PFSK-1 (cell line): ENCODE results near the gene USP43.

ENCODE experiments used
- FOXP2 ChIP-seq: optimal IDR thresholded peaks from 2 replicates; pipeline ENCODE3; 2011; ENCODE audit warnings: borderline replicate concordance, control low read depth, inconsistent platforms; ENCODE audit not compliant: insufficient read depth; ENCODE audit errors: extremely low read length, extremely low read depth
- POLR2AphosphoS5 ChIP-seq: IDR thresholded peaks from 2 replicates; pipeline ENCODE4 v1.6.1; 2012; ENCODE audit warnings: low read depth, mild to moderate bottlenecking, control low read depth, low read length, moderate library complexity
- SIN3A ChIP-seq: IDR thresholded peaks from 2 replicates; pipeline ENCODE4 v1.6.1; 2012; ENCODE audit warnings: mild to moderate bottlenecking, low read length, moderate library complexity, borderline replicate concordance; ENCODE audit not compliant: insufficient read depth
- TAF1 ChIP-seq: IDR thresholded peaks from 2 replicates; pipeline ENCODE4 v1.6.1; 2012; ENCODE audit warnings: low read length, control low read depth, borderline replicate concordance; ENCODE audit not compliant: insufficient read depth
- TF ChIP-seq, protein P1 (sequence below), 2 experiments: IDR thresholded peaks; 2 replicates each; pipeline versions ENCODE4 v1.6.1 to v1.8.0; 2011 to 2012; ENCODE audit warnings: low read depth in 2 of 2, low read length in 2 of 2, control low read depth in 1 of 2, inconsistent platforms in 1 of 2, mild to moderate bottlenecking in 1 of 2, moderate library complexity in 1 of 2; ENCODE audit not compliant: insufficient read depth in 1 of 2

The USP43 gene

GRCh38 chr17:9648521-9649110 is 3.3 kb downstream of the USP43 start:
- TF ChIP-seq TAF1 (no peak), FOXP2 (no peak), POLR2AphosphoS5 (no peak), SIN3A (no peak)
- TF ChIP-seq, protein P1, sequence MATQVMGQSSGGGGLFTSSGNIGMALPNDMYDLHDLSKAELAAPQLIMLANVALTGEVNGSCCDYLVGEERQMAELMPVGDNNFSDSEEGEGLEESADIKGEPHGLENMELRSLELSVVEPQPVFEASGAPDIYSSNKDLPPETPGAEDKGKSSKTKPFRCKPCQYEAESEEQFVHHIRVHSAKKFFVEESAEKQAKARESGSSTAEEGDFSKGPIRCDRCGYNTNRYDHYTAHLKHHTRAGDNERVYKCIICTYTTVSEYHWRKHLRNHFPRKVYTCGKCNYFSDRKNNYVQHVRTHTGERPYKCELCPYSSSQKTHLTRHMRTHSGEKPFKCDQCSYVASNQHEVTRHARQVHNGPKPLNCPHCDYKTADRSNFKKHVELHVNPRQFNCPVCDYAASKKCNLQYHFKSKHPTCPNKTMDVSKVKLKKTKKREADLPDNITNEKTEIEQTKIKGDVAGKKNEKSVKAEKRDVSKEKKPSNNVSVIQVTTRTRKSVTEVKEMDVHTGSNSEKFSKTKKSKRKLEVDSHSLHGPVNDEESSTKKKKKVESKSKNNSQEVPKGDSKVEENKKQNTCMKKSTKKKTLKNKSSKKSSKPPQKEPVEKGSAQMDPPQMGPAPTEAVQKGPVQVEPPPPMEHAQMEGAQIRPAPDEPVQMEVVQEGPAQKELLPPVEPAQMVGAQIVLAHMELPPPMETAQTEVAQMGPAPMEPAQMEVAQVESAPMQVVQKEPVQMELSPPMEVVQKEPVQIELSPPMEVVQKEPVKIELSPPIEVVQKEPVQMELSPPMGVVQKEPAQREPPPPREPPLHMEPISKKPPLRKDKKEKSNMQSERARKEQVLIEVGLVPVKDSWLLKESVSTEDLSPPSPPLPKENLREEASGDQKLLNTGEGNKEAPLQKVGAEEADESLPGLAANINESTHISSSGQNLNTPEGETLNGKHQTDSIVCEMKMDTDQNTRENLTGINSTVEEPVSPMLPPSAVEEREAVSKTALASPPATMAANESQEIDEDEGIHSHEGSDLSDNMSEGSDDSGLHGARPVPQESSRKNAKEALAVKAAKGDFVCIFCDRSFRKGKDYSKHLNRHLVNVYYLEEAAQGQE (IDR thresholded peaks at IDR 0.05; ENCODE audit: insufficient read depth in 1 of 2, low read depth in 2 of 2, low read length in 2 of 2), result no peak

DNA sequence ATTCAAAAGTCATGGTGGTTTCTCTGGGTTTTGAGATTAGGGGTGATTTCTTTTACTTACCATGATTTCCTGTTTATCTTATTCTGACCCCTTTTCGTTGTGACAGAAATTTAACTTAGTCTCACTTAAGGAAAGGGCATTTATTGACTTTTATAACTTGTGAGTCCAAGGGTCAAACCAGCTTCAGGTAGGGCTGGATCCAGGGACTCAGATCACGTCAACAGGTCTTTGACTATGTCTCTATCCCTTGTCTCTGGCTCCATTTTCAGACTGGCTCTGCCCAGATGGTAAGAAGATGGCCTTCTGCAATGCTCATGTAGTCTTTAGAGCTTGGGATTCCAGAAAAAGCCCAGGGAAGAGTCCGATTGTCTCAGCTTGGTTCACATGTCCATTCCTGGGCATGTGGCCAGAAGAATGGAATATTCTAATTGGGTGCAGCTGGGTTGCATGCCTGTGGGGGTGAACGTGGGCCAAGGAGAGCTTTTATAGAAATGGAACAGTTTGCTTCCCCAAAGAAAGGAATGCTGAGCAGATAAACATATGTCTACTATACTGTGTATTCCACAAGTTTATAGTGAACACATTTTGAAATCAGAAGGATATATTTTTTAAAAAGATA is 13.4 kb downstream of the USP43 start:
- TF ChIP-seq TAF1 (no peak), SIN3A (no peak), FOXP2 (no peak), POLR2AphosphoS5 (no peak)
- TF ChIP-seq, protein P1 (IDR thresholded peaks at IDR 0.05; ENCODE audit: insufficient read depth in 1 of 2, low read depth in 2 of 2, low read length in 2 of 2), result no peak

DNA sequence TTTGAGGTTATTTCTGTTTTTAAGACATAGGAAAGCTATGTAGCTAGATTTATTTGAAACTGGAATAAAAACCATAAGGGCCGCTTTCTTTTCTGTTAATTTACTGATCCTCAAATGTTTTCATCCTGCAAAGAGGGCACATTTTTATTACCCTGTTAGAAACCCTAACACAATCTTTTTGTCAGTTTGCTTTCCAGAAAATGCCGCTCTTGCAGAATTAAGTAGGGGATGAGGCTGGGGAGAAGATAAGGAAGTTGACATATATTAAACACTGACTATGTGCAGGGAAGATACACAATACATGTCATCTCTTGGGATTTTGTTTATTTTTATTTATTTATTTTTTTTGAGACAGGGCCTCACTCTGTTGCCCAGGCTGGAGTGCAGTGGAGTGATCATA is 15.7 kb downstream of the USP43 start:
- TF ChIP-seq FOXP2, result no peak

DNA sequence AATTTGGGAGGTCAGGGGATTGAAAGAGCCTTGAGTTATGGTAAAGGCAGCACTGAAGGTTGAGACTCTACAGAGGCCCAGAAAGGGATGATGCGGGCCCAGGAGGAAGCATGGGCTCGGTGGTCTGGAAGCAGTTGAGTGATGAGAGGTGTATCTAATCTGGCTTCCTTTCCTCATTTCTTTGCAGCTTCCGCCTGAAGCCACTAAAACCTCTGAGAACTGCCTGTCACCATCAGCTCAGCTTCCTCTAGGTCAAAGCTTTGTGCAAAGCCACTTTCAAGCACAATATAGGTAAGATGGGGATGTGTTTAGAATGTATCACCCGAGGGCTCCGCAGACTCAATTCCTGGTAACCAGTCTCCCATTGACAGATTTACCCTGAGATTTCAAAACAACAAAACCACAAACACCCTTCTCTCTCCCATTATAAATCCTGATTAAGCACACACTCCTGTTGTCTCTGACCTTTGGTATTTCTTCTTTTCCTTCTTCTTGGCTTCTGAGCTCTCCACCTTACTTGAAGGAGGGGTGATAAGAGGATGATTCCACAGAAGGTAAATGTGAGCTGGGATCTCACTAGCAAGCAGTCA is 21.2 kb downstream of the USP43 start:
- TF ChIP-seq FOXP2 (no peak), TAF1 (no peak), POLR2AphosphoS5 (no peak), SIN3A (no peak)
- TF ChIP-seq, protein P1 (IDR thresholded peaks at IDR 0.05; ENCODE audit: insufficient read depth in 1 of 2, low read depth in 2 of 2, low read length in 2 of 2), result no peak

- no peak for TF ChIP-seq SIN3A
- no peak for TF ChIP-seq TAF1
- no peak for TF ChIP-seq POLR2AphosphoS5
- TF ChIP-seq FOXP2, result no peak
- TF ChIP-seq, protein P1 (IDR thresholded peaks at IDR 0.05; ENCODE audit: insufficient read depth in 1 of 2, low read depth in 2 of 2, low read length in 2 of 2), result no peak
Observed at GRCh38 chr17:9668517-9668916, 23.2 kb downstream of the USP43 start.
